Measurements from ENCODE around the gene PRR14L.
A peak's percentile ranks its signal among the peaks of the same experiment; 100 is the strongest.
"Not testable (repeated sequence)": the region's sequence is repeated elsewhere in the genome, so short reads cannot be mapped to it uniquely, and the experiment has no call there.

Gene PRR14L

GRCh38 chr22:31681349-31682345 lies 68.3 kb downstream of the PRR14L start:
- Histone ChIP-seq H3K4me3 (ENCODE audit: low read depth, low read length) (no peak overlapping the region), H3K27ac (ENCODE audit: low read depth, low read length) (no peak overlapping the region), H3K4me1 (ENCODE audit: control insufficient read depth, insufficient read depth, low read length) (no peaks in the 10 kb centered on the region), H3K36me3 (ENCODE audit: control insufficient read depth, insufficient read depth, low read length) (peaks cover 35% of the 10 kb centered on the region), H3K27me3 (ENCODE audit: control insufficient read depth, insufficient read depth, low read length) (no peaks in the 10 kb centered on the region), H3K9me3 (ENCODE audit: control insufficient read depth, insufficient read depth, low read depth, low read length) (no peaks in the 10 kb centered on the region), H3K9ac (ENCODE audit: low read length) (no peak overlapping the region)

- no peaks in the 10 kb centered on the region for H3K4me1 ChIP-seq (ENCODE audit: control insufficient read depth, insufficient read depth, low read length)
- no peaks in the 10 kb centered on the region for H3K27me3 ChIP-seq (ENCODE audit: control insufficient read depth, insufficient read depth, low read length)
- H3K4me3 ChIP-seq (ENCODE audit: low read depth, low read length), result no peak overlapping the region
- no peak overlapping the region for H3K9ac ChIP-seq (ENCODE audit: low read length)
- H3K27ac ChIP-seq (ENCODE audit: low read depth, low read length), result no peak overlapping the region
- H3K36me3 ChIP-seq (ENCODE audit: control insufficient read depth, insufficient read depth, low read length), result peaks cover 30% of the 10 kb centered on the region
- no peaks in the 10 kb centered on the region for H3K9me3 ChIP-seq (ENCODE audit: control insufficient read depth, insufficient read depth, low read depth, low read length)
Observed at GRCh38 chr22:31680861-31681341, 69.0 kb downstream of the PRR14L start.

GRCh38 chr22:31678748-31679147 lies 71.2 kb downstream of the PRR14L start:
- Histone ChIP-seq H3K9me3 (ENCODE audit: control insufficient read depth, insufficient read depth, low read depth, low read length) (no peaks in the 10 kb centered on the region), H3K9ac (ENCODE audit: low read length) (no peak overlapping the region), H3K36me3 (ENCODE audit: control insufficient read depth, insufficient read depth, low read length) (peaks cover 8% of the 10 kb centered on the region), H3K4me1 (ENCODE audit: control insufficient read depth, insufficient read depth, low read length) (no peaks in the 10 kb centered on the region), H3K4me3 (ENCODE audit: low read depth, low read length) (no peak overlapping the region), H3K27ac (ENCODE audit: low read depth, low read length) (no peak overlapping the region), H3K27me3 (ENCODE audit: control insufficient read depth, insufficient read depth, low read length) (no peaks in the 10 kb centered on the region)

GRCh38 chr22:31676700-31677099 lies 73.2 kb downstream of the PRR14L start:
- Histone ChIP-seq H3K9me3 (ENCODE audit: control insufficient read depth, insufficient read depth, low read depth, low read length) (0 out of 2 replicates have a peak, but pooled peaks cover 4% of the 10 kb centered on the region), H3K36me3 (ENCODE audit: control insufficient read depth, insufficient read depth, low read length) (no peaks in the 10 kb centered on the region), H3K27me3 (ENCODE audit: control insufficient read depth, insufficient read depth, low read length) (no peaks in the 10 kb centered on the region), H3K4me1 (ENCODE audit: control insufficient read depth, insufficient read depth, low read length) (no peaks in the 10 kb centered on the region), H3K9ac (ENCODE audit: low read length) (no peak overlapping the region), H3K27ac (ENCODE audit: low read depth, low read length) (no peak overlapping the region), H3K4me3 (ENCODE audit: low read depth, low read length) (peak overlapping the region; percentile 51)

GRCh38 chr22:31674219-31674618 lies 75.7 kb downstream of the PRR14L start:
- H3K4me3 ChIP-seq (ENCODE audit: low read depth, low read length); H3K27me3 ChIP-seq (ENCODE audit: control insufficient read depth, insufficient read depth, low read length); H3K9ac ChIP-seq (ENCODE audit: low read length); H3K36me3 ChIP-seq (ENCODE audit: control insufficient read depth, insufficient read depth, low read length); H3K4me1 ChIP-seq (ENCODE audit: control insufficient read depth, insufficient read depth, low read length); H3K27ac ChIP-seq (ENCODE audit: low read depth, low read length); H3K9me3 ChIP-seq (ENCODE audit: control insufficient read depth, insufficient read depth, low read depth, low read length): not testable (repeated sequence)

- not testable (repeated sequence) for H3K27me3 ChIP-seq (ENCODE audit: control insufficient read depth, insufficient read depth, low read length); H3K9me3 ChIP-seq (ENCODE audit: control insufficient read depth, insufficient read depth, low read depth, low read length); H3K36me3 ChIP-seq (ENCODE audit: control insufficient read depth, insufficient read depth, low read length); H3K4me1 ChIP-seq (ENCODE audit: control insufficient read depth, insufficient read depth, low read length); H3K27ac ChIP-seq (ENCODE audit: low read depth, low read length); H3K9ac ChIP-seq (ENCODE audit: low read length); H3K4me3 ChIP-seq (ENCODE audit: low read depth, low read length)
Observed at GRCh38 chr22:31668849-31669248, 81.1 kb downstream of the PRR14L start.

- Histone ChIP-seq H3K4me3 (ENCODE audit: low read depth, low read length) (peak overlapping the region; percentile 95), H3K9ac (ENCODE audit: low read length) (peak overlapping the region; percentile 77), H3K9me3 (ENCODE audit: control insufficient read depth, insufficient read depth, low read depth, low read length) (no peaks in the 10 kb centered on the region), H3K27me3 (ENCODE audit: control insufficient read depth, insufficient read depth, low read length) (no peaks in the 10 kb centered on the region), H3K27ac (ENCODE audit: low read depth, low read length) (peak overlapping the region; percentile 63), H3K36me3 (ENCODE audit: control insufficient read depth, insufficient read depth, low read length) (no peaks in the 10 kb centered on the region), H3K4me1 (ENCODE audit: control insufficient read depth, insufficient read depth, low read length) (peaks cover 10% of the 10 kb centered on the region; the same call in 1 of the 2 replicates)
Observed at GRCh38 chr22:31662668-31663037, 87.3 kb downstream of the PRR14L start.

- H3K4me3 ChIP-seq (ENCODE audit: low read depth, low read length), result peak within 1 kb of the TSS; percentile 95
- H3K27me3 ChIP-seq (ENCODE audit: control insufficient read depth, insufficient read depth, low read length), result no peaks in the 10 kb centered on the region
- peak within 1 kb of the TSS; percentile 83 for H3K9ac ChIP-seq (ENCODE audit: low read length)
- H3K9me3 ChIP-seq (ENCODE audit: control insufficient read depth, insufficient read depth, low read depth, low read length), result no peaks in the 10 kb centered on the region
- H3K27ac ChIP-seq (ENCODE audit: low read depth, low read length), result peak within 1 kb of the TSS; percentile 63
- peaks cover 10% of the 10 kb centered on the region; the same call in 1 of the 2 replicates for H3K4me1 ChIP-seq (ENCODE audit: control insufficient read depth, insufficient read depth, low read length)
- no peaks in the 10 kb centered on the region for H3K36me3 ChIP-seq (ENCODE audit: control insufficient read depth, insufficient read depth, low read length)
Observed at GRCh38 chr22:31661851-31662667, 87.9 kb downstream of the PRR14L start, which contains the start of gene PISD. Gene PISD, minus strand, starts transcription at chr22:31662215. Its CDS starts 7 bp downstream, at chr22:31662208.

GRCh38 chr22:31660860-31661341 lies 89.0 kb downstream of the PRR14L start:
- H3K9ac ChIP-seq (ENCODE audit: low read length), result peak overlapping the region; percentile 83
- H3K27me3 ChIP-seq (ENCODE audit: control insufficient read depth, insufficient read depth, low read length); H3K9me3 ChIP-seq (ENCODE audit: control insufficient read depth, insufficient read depth, low read depth, low read length); H3K27ac ChIP-seq (ENCODE audit: low read depth, low read length); H3K36me3 ChIP-seq (ENCODE audit: control insufficient read depth, insufficient read depth, low read length): not testable (repeated sequence)
- H3K4me3 ChIP-seq (ENCODE audit: low read depth, low read length), result peak overlapping the region; percentile 95
- peaks cover 10% of the 10 kb centered on the region; the same call in 1 of the 2 replicates for H3K4me1 ChIP-seq (ENCODE audit: control insufficient read depth, insufficient read depth, low read length)

- Histone ChIP-seq H3K9ac (ENCODE audit: low read length) (no peak overlapping the region), H3K36me3 (ENCODE audit: control insufficient read depth, insufficient read depth, low read length) (no peaks in the 10 kb centered on the region), H3K4me3 (ENCODE audit: low read depth, low read length) (no peak overlapping the region), H3K27me3 (ENCODE audit: control insufficient read depth, insufficient read depth, low read length) (no peaks in the 10 kb centered on the region), H3K9me3 (ENCODE audit: control insufficient read depth, insufficient read depth, low read depth, low read length) (no peaks in the 10 kb centered on the region), H3K27ac (ENCODE audit: low read depth, low read length) (no peak overlapping the region), H3K4me1 (ENCODE audit: control insufficient read depth, insufficient read depth, low read length) (peaks cover 10% of the 10 kb centered on the region; the same call in 1 of the 2 replicates)
Observed at GRCh38 chr22:31659246-31659645, 90.7 kb downstream of the PRR14L start.
